ENCODE results near the gene PIGX.

PIGX gene

DNA sequence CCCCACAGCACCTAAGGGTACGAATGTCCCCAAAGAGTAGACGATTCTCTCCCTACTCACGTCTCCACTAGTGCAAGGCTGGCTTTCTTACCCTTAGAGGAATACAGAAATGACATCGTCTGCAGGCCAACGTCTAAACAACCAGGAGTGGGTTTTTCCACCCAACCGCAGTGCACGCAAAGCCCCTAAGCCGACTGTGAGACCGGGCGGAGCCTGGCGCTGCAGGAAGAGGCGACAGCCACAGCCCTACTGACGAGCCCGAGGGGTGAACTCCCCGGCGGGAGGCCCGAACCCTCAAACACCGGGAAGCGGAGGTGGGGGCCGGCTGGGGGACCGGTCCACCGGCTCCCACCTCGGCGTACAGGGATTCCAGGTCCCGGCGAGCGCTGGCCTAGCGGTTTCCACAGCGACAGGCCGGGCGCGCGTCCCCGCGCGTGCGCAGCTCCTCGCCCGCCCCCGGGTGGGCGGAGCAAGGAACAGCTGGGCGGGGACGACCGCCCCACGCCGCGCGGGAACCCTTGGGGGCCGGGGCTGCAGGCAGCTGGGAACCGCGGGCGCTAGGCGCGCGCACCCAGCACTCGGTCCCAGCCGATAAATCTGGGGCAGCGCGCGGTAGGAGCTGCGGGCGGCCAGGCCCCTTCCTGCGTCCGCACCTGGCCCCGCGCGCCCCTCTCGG, at the start of gene PIGX, which contains the start of gene CEP19:
TSS of gene PIGX (plus strand) at position 540 of the 676 bp plus-strand sequence.
TSS of gene CEP19 (minus strand) at position 413 of the 676 bp plus-strand sequence. CDS start 3,593 bp downstream, outside the sequence.
- no peak for DNase-seq

DNA sequence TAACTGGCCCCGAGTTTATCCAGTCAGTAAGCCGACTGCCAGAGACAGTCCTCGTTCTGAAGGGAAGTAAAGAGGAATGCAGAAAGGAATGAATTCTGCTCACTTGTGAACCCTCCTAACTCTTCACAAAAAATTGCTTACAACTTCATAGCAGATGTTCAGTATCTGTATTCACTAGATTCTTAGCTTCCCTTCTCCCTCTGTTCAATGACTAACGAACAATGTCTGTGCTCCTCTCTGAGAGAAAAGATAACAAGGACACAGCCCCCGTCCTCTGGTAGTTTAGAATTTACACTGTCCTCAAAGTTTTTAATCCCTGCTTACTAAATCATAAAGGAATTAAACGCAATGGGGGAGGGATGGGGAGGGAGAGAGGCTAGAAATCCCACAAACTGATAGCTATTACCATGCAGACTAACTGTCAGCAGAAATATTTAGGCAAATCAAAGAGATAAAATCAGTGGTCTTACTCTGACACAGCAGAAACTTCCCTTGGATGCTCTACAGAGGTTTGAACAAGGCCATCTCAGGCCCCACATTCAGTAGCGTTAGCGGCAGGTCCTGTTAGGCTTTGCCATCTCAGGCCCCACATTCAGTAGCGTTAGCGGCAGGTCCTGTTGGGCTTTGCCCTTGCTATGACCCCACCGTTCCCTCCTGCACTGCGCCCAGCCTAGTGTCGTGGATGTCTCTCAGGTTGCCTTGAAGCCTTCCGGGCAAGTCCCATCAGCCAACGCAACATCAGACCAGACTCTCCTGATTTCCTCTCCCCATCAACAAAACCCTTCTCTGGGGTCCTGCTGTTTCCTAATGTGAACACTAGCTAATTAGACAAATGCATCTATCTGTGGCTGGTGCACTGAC, 49.2 kb upstream of the PIGX start:
- no peak for DNase-seq

DNA sequence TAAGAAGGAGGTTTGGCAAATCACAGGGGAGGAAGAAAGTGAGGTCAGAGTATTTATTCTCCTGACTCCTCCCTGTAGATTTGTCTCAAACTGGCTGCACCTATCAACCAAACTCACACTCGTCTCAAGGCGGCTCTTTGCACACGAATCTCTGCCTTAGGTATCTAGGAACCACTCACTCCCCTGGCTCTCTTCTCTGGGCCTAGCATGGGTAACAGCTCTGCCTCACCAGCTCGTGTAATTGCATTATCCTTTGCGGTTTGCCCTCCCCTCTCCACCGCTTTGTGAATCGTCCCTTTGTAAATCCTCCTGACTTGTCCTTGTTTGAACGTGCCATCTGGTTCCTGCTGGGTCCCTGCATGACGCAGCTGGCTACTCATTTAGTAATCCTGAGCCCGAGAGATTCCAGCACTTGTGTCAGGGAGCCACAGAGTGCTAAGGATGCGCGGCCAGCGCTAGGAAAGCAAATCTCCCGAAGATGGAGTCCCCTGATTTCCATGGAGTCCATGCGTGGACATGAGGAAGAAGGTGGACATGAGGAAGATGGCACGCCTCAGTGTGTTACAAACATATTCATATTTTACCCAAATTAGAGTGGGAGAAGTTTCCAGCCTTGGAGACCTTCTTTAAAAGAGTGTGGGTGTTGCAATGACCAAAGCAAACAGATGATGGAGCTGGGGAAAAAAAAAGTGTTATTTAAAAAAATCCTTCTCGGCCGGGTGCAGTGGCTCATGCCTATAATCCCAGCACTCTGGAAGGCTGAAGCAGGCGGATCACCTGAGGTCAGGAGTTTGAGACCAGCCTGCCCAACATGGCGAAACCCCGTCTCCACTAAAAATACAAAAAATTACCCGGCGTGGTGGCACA, 45.9 kb upstream of the PIGX start:
- no peak for DNase-seq

DNA sequence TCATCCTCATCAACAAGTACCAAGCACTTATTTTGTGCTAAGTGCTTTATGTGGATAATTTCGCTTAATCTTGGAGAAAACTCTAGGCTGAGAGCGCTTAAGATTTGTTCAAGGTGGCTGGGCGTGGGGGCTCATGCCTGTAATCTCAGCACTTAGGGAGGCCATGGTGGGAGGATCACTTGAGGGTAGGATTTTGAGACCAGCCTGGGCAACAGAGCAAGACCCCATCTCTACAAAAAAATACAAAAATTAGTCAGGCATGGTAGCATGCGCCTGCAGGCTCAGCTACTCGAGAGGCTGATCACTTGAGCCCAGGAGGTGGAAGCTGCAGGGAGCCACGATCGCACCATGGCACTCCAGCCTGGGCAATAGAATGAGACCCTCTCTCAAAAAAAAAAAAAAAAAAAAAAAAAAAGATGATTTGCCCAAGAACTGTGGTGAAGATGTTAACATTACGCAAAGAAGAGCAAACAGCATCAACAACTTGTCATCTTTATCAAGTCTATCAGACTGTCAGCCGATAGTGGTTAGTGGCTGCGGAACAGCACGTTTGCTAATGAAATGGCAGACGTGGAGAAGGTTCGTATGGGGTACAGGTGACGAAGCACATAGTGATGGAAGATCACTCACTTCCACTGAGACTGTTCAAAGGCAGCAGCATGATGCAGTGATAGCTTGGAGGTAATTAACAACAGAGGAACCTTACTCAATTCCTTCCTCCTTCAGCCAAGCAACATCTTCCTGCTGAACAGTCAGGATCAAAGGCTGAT, 44.9 kb upstream of the PIGX start:
- DNase-seq, result no peak

DNA sequence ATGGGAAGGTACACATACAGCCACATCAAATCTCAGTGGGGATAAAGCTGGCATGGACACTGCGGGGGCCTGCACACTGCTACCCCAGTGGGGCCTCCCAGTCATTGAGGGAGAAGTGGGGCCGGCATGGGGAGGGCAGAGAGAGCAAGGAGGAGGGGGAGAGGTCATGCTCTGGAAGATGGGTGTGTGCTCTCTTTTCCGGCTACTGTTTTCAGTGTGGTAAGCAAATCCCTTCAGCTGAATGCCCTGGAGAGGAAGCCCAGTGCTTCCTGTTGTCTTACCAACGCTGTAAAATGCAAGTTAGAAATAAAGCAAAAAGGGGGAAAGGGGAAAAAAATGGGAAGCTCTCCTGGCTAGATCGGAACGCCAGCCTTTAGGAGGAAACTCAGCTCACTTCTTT, 41.8 kb upstream of the PIGX start:
- no peak for DNase-seq

DNA sequence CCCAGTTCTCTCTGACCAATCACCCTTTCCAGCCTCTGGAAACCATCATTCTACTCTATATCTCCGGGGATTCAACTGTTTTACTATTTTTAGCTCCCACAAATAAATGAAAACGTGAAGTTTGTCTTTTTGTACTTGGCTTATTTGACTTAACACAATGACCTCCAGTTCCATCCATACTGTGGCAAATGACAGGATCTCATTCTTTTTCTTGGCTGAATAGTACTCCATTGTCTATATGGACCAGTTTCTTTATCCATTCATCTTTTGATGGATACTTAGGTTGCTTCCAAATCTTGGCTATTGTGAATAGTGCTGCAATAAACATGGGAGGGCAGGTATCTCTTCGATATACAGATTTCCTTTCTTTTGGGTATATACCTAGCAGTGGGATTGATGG, 38.5 kb upstream of the PIGX start:
- DNase-seq, result no peak

DNA sequence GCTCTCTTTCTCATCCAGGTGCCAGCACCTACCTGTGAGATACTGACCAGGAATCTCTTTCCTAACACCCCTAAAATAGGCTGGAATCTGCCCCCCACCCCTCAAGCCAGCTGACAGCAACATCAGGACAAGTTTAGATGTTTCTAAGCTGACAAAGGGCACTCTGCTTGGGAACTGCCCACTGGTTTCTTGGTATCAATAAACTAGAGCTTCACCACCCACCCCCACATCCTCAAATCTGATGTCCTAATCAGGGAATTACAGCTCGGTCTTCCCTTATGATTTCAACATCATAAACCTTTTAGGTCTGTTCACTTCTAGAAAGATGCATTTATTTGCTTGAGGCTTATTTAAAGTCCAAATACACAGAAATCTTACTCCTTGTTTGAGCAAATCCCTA, 34.8 kb upstream of the PIGX start:
- DNase-seq, result no peak

DNA sequence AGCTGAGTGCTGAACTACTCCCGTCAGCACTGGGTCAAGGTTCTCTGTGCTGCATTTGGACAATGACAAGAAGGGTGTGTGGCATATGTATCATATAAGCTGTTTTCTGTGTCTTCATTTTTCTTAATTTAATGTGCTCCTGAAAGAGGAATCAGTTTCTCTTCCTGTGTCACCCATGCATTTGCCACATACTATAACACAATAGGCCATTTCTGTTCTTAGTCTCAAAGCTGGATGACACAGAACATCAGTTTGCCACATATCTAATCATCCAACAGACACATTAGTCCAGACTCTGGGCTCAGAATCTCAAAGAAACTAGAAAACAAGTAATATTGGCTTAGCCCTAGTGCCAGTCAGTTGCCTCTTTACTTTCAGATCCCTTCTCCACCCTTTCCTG, 34.2 kb upstream of the PIGX start:
- DNase-seq, result no peak

DNA sequence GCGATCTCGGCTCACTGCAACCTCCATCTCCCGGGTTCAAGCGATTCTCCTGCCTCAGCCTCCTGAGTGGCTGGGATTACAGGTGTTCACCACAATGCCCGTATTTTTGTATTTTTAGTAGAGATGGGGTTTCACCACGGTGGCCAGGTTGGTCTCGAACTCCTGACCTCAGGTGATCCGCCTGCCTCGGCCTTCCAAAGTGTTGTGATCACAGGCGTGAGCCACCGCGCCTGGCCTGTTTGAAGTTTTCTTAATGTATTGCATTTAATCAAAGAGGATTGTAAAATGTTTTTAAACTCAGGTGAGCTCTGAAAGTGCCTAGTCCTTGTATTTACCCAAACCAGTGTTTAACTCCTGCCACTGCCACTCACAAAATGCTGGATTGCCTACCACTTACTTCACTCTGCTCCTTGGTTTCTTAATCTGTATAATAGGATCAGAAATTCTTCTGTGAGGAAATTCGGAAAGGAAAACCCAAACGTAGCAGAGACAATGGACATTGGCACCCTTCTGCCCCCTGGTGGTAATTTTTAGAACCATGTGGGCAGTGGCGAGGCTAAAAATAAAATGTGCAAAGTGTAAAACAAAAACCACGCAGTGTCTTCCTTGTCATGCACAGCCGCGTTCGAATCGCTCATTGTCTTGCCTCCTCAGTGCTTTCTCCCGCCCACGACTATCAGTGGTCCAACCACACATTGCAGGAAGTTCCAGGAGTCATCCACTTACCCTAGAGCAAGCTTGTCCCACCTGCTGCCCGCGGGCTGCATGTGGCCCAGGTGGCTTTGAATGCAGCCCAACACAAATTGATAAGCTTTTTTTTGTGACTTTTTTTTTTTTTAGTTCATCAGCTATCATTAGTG, 27.4 kb upstream of the PIGX start:
- DNase-seq, result peak; percentile 60

DNA sequence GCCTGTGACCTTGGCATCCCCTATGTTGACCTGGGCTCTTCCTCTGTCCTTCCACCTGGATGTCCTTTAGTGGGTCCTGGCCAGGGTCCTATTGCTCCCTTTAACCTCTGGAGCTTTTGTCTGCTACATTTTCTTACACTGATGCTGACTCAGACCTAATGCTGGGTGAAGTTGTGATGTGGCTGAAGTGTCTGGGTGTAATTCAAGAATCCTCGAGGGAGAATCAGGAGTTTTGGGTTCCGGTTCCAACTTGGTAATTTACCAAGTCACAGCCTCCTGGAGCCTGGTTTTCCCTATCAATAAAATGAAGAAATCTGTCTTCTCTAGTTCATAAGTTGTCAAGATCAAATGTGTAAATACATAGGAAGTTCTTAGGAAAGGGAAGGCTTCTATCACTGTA, 25.7 kb upstream of the PIGX start:
- no peak for DNase-seq

DNA sequence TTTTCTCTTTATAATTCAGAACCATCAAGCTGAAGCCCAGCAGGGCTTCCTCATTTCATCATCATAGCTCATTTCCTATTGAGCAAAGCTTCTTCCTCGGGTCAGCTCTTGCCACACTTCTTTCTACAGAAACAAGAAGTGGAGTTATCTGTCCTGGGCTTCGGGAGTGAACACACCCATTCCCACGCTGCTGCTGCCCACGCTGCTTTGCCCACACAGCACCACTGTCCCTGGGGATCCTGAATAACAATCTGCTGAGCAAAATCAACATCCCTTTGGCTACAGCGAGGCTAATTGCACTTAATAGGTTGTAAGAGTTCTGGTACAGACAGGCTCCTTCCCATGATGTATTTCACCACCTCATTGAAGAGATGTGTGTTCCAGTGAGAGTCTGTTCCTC, 23.8 kb upstream of the PIGX start:
- peak; percentile 89 for DNase-seq

DNA sequence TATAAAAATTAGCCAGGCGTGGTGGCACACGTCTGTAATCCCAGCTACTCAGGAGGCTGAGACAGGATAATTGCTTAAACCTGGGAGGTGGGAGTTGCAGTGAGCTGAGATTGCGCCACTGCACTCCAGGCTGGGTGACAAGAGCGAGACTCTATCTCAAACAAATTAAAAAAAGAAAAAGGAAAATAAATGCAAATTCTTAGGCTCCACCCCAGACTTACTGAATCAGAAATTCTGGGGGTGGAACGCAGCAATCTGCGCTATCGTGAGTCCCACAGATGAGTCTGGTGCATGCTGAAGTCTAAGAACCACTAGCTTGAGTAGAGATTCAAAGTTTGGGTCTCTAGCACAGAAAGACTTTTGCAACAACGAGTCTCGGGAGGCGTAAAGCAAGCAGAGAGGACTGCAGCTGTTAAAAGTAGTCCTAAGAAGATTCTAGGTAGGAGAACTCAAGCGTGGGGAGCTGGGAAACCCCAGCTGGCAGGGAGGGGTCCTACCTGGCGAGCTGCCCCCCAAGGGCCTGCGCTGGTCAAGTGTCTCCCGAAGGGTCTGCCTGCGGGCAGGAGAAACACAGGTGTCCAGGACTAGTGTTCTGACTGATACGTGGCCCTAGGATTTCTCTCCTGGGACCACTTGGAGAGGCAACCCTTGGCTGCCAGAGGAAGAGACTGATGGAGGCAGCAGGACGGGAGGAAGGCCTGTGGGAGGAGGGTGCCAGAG, 22.1 kb upstream of the PIGX start:
- DNase-seq, result no peak

DNA sequence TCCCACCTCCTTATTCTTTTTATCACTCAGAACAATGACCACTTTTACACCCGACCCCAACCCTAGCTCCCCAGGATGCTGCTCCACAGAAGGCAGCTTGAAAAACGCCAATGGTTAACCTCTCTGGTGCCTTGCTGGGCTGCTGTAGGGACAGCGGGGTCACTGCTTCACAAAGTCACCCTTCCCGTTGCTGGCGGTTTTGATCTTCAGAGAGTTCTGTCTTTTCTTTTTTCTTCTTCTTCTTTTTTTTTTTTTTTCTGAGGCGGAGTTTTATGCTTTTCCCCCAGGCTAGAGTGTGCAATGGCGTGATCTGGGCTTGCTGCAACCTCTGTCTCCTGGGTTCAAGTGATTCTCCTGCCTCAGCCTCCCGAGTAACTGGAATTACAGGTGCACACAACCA, 20.8 kb upstream of the PIGX start:
- no peak for DNase-seq

DNA sequence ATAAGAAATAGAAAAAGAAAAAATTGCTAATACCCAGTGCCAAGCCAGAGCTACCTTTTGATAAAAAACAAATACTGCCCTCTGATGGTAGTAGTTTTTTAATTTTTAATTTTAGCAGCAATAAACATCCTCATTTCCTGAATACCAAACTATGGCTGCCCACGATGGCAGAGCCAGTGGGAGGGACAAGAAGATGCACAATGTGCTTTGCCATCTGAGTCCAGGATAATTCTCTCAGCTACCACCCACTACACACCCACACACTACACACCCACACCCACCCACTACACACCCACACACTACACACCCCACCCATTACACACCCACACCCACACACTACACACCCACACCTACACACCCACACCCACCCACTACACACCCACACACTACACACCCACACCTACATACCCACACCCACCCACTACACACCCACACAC, 18.0 kb upstream of the PIGX start:
- DNase-seq, result no peak

DNA sequence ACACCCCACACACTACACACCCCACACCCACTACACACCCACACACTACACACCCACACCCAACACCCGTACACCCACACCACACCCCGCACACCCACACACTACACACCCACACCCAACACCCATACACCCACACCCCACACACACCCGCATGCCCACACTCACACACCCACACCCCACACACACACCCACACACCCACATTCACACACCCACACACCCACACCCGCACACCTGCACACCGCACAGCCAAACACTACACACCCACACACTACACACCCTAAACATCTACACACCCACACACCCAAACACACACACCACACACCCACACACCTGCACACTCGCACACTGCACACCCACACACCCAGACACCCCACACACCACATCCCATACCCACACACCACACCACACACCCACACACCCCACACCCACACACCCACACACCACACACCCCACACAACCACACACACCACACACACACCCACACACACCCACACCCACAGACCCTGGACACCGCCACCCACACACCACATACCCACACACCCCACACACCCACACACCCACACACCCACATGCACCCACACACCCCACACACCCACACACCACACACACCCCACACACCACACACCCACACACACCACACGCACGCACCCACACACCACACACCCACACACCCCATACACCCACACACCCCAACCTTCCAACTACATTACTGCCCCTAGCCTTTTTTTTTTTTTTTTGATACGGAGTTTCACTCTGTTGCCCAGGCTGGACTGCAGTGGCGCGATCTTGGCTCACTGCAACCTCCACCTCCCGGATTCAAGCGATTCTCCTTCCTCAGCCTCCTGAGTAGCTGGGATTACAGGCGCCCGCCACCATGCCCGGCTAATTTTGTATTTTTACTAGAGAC, 17.0 kb upstream of the PIGX start:
- DNase-seq, result no peak

DNA sequence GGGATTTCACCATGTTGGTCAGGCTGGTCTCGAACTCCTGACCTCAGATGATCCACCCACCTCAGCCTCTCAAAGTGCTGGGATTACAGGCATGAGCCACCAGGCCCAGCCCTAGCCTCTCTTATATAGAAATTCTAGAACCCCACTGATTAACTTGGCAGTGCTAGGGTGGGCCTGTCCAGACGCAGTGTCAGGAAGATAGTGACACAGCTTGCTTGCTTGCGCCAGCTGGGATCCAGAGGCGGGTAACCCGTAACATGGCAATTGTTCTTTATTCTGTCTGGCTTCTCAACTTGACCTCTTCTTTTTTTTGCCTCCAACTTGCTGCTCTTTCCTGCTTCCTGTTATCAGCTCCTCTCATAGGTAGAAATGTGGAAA, 16.3 kb upstream of the PIGX start:
- no peak for DNase-seq

DNA sequence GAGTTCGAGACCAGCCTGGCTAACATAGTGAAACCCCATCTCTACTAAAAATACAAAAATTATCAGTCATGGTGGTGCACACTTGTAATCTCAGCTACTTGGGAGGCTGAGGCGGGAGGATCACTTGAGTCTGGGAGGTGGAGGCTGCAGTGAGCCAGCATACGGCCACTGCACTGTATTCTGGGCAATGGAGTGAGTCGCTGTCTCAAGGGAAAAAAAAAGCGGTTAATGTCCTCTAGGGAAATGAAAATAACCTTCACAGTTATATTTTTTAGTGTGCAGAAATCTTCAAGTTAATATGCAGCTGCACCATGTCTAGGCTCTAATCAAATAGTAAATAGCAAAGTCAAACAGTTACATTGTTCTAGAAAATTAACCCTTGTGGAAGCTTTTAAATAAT, 14.9 kb upstream of the PIGX start:
- no peak for DNase-seq

DNA sequence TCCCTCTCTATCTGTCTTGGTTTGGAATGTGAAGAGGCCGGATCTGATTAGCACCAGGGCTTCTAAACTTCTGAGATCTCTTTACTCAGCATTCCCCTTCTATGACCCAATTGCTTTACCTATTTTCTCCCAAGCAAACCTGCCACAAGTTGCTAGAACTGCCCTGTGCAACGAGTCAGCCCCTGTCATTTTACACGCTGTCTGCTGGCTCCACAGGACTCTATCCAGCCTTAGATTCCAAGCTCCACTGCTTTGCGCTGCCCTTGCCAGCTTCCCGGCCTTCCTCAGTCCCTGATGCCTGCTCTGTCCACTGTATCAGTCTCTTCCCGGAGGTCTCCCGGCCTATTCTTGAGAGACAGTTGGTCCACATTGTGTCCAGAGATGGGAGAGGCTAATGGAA, 12.4 kb upstream of the PIGX start:
- DNase-seq, result no peak

DNA sequence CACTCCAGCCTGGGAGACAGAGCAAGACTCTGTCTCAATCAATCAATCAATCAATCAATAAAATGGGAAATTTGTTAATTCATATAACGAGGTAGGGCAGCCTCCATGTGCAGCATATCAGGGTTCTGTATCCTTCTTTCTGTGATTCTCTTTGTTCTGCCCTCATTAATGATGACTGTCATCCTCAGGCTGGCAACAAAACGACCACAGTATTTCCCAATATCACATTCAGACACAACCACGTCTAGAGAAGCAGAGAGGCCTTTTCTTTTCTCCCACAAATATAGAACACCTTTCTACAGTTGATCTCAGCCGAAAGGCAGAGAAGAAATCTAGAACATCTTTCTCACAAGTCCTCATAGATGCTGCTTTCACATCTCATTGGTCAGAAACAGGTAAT, 11.4 kb upstream of the PIGX start:
- peak; percentile 18 for DNase-seq

DNA sequence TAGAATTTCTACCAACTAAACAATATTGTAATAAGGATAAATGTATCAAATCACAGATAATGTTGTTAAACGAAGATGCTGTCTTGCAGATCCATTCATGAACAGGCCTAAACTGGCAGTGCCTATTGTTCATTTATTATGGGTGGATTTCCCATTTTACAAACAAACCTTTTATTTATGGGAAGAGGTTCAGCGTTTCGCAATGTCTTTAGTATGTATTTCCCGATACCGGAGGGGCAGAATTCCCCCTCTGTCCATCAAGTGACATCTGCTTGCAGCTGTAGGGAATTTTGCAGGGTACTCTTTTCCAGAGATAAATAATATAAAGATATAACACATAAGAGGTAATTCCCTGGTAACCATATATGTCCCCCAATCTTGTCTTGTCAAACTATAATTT, 5.8 kb upstream of the PIGX start:
- DNase-seq, result no peak

All from SIG-M5 (cell line).